SJCRH30 (cell line): Measurements from ENCODE around the gene PDGFRA. TPM values are rescaled to one million over a fixed set of nuclear protein-coding genes. Genes with fewer than 3 reads are reported as not detected.

Source experiments
- DNase-seq, 2 experiments: peaks; one replicate each; pipeline ENCODE4 v3.0.0-alpha.2; 2015 to 2020
- H3K27ac ChIP-seq: fragments of 250-450 bp; sonication (Bioruptor Pico); 2 replicates; pipeline ENCODE4 v1.5.1; 2020; ENCODE audit warnings: mild to moderate bottlenecking, moderate library complexity
- H3K27me3 ChIP-seq: fragments of 250-450 bp; sonication (Bioruptor Pico); 2 replicates; pipeline ENCODE4 v1.5.1; 2020; ENCODE audit warnings: mild to moderate bottlenecking, moderate library complexity
- H3K36me3 ChIP-seq: fragments of 250-450 bp; sonication (Bioruptor Pico); 2 replicates; pipeline ENCODE4 v1.5.1; 2020; ENCODE audit warnings: mild to moderate bottlenecking, moderate library complexity
- H3K4me1 ChIP-seq: fragments of 250-450 bp; sonication (Bioruptor Pico); 2 replicates; pipeline ENCODE4 v1.5.1; 2020; ENCODE audit warnings: mild to moderate bottlenecking, moderate library complexity
- H3K4me3 ChIP-seq: fragments of 250-450 bp; sonication (Bioruptor Pico); 2 replicates; pipeline ENCODE4 v1.5.1; 2020; ENCODE audit warnings: mild to moderate bottlenecking, moderate library complexity
- H3K9me3 ChIP-seq: fragments of 250-450 bp; sonication (Bioruptor Pico); replicated peaks from 2 replicates; pipeline ENCODE4 v1.5.1; 2020; ENCODE audit warnings: mild to moderate bottlenecking, moderate library complexity
- total RNA-seq: library from RNA; depleted of rRNA; stranded (reverse); fragments of >200 nt; shearing (Covaris generic); gene quantifications from 2 replicates; pipeline ENCODE4 v1.2.3, GENCODE V29; 2014

The PDGFRA gene
- total RNA-seq, 1 experiment from 2014 or later: 20.7 TPM

DNA sequence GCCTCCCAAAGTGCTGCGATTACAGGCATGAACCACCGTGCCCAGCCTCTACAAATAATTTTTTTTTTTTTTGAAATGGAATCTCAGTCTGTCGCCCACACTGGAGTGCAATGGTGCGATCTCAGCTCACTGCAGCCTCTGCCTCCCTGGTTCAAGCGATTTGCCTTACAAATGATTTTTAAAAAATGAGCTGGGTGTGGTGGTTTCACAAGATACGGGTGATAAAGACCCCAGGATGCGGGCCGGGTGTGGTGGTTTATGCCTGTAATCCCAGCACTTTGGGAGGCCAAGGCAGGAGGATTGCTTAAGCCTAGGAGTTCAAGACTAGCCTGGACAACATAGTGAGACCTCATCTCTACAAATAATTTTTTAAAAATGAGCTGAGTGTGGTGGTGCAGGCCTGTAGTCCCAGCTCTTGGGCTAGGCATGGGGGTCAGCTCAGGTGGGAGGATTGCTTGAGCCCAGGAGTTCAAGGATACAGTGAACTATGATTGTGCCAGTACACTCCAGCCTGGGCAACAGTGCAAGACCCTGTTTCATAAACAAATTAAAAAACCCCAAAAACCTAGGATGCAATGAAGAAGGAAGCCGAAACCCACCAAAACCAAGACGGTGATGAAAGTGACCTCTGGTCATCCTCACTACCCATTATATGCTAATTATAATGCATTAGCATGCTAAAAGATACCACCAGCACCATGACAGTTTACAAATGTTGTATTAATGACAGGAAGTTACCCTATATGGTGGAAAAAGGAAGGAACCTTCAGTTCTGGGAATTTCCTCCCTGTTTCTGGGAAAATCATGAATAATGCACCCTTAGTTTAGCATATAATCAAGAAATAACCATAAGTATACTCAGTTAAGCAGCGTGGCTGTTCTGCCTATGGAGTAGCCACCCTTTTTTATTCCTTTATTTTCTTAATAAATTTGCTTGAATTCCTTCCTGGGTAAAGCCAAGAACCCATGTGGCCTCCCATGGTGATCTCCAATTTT is 27.7 kb downstream of the PDGFRA start:
- Histone ChIP-seq H3K4me3 (no peak overlapping the region), H3K4me1 (0 out of 2 replicates have a peak, but pooled peaks cover 5% of the 10 kb centered on the region), H3K27ac (no peak overlapping the region), H3K36me3 (no peaks in the 10 kb centered on the region), H3K9me3 (no peaks in the 10 kb centered on the region), H3K27me3 (no peaks in the 10 kb centered on the region)
- DNase-seq: no peak

DNA sequence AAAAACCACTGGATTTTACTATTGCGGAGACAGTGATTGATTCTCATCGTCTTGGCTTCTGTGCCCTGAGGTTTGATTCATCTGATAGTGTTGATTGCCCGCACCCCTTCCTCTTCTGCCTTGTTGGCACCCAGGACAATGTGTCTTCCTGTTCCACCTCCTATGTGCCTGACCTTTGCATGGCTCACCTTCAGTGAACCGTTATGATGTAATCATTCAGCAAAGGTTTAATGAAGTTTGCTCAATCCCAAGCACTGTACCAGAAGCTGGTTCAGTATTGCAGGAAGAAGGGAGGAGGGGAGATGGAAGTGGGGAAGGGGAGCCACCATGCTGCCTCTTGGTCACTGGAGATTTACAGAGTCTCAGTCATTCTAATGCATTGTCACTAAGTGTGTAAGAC is 36.3 kb downstream of the PDGFRA start:
- Histone ChIP-seq H3K9me3 (no peaks in the 10 kb centered on the region), H3K27ac (no peak overlapping the region), H3K27me3 (no peaks in the 10 kb centered on the region), H3K4me3 (no peak overlapping the region), H3K36me3 (no peaks in the 10 kb centered on the region), H3K4me1 (no peaks in the 10 kb centered on the region)
- no peak for DNase-seq

DNA sequence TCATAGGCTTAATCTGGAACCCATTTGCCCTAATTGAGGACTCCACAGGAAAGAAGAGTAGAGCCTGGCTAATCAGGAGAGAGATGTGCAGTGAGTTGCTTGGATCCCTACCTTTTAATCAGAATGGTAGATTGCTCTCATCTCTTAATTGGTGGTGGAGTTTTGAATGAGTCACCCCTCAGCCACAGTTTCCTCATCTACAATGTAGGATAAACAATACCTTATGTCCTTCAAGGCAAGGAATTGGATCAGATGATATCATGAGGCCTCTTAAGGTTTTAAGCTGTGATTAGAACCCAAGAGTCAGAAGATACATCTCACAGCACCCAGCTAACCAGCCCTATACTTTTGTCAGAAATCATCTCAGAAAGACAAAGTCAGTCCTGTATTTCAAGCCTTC is 39.1 kb downstream of the PDGFRA start:
- no peak for DNase-seq

DNA sequence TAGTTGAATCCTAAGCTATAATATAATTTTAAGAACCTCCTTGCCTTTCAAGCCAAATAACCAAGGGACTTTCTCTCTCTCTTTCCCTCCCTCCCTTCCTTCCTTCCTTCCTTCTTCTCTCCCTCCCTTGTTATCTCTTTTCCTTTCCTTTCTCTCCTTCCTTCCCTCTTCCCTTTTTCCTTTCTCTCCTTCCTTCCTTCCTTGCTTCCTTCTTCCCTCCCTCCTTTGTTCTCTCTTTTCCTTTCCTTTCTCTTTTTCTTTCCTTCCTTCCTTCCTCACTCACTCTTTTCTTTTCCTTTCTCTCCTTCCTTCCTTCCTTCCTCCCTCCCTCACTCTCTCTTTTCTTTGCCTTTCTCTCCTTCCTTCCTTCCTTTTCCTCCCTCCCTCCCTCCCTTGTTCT is 42.4 kb downstream of the PDGFRA start:
- no peak for DNase-seq
- Histone ChIP-seq H3K27ac (no peak overlapping the region), H3K4me1 (no peaks in the 10 kb centered on the region), H3K9me3 (no peaks in the 10 kb centered on the region), H3K4me3 (no peak overlapping the region), H3K36me3 (no peaks in the 10 kb centered on the region), H3K27me3 (no peaks in the 10 kb centered on the region)

More for the DNA sequence above, 39.1 kb downstream of the PDGFRA start:
- Histone ChIP-seq H3K9me3 (no peaks in the 10 kb centered on the region), H3K27me3 (no peaks in the 10 kb centered on the region), H3K27ac (no peak overlapping the region), H3K36me3 (no peaks in the 10 kb centered on the region), H3K4me3 (no peak overlapping the region), H3K4me1 (no peaks in the 10 kb centered on the region)

DNA sequence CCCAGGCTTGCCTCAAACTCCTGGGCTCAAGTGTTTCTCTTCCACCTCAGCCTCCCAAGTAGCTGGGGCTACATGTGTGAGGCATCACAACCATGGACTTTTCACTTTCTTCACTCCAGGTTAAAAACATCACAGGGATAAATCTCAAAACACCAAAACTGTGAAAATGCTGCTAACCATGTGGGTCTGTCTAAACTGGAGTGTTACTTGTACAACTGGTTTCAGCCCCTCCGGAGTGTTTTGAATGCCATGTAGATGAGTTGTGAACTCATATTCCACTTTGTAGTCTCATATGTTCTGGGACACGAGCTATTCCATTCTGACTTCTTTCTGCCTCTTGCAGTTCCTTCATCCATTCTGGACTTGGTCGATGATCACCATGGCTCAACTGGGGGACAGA is 43.0 kb downstream of the PDGFRA start:
- Histone ChIP-seq H3K36me3 (no peaks in the 10 kb centered on the region), H3K27ac (no peak overlapping the region), H3K9me3 (no peaks in the 10 kb centered on the region), H3K4me3 (no peak overlapping the region), H3K4me1 (no peaks in the 10 kb centered on the region), H3K27me3 (no peaks in the 10 kb centered on the region)
- no peak for DNase-seq

DNA sequence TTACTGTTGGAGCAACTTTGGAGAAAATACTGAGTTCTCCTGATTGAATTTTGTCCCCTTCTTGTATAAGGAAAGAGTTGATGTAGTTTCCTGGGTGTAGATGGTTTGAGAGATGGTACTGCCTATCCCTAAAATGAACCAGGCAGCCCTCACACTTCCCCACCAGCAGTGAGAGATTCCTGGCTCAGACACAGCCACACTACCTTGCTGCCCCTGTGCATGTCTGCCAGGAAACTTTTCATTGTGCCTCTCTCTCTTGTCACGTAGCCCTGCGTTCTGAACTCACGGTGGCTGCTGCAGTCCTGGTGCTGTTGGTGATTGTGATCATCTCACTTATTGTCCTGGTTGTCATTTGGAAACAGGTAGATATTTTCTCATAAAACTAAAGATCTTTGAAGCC is 45.2 kb downstream of the PDGFRA start:
- Histone ChIP-seq H3K27me3 (no peaks in the 10 kb centered on the region), H3K4me3 (no peak overlapping the region), H3K27ac (no peak overlapping the region), H3K9me3 (no peaks in the 10 kb centered on the region), H3K4me1 (no peaks in the 10 kb centered on the region), H3K36me3 (no peaks in the 10 kb centered on the region)
- no peak for DNase-seq

DNA sequence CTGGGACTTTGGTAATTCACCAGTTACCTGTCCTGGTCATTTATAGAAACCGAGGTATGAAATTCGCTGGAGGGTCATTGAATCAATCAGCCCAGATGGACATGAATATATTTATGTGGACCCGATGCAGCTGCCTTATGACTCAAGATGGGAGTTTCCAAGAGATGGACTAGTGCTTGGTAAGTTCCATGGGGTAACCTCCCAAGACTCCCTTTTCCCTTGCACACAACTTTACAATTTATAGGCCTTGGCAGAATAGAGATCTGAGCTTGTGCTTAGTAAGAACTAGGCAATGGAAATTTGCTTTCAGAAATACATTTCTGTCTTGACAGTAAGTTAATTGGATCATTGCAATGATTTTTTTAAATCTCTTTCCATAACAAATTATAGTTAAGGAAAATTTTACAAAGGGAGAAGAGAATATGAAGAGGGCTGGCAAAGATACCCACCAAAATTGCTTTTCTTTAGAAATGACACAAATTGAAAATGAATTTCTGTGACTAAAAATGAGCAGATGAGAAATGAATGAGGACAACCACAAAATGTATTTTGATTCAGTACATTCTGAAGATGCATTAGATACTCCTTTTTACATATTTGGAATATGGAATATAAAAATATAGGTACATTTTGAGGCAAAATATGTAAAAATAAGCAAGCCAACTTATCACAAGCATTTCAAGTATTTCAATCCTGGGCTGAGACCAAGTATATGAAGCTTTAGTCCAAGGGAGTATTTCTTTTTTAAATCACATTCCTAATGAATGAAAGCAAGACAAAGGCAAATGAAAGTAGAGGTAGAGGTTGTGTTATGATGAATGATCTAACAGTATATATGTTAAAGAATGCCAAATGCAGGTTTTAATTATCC is 45.9 kb downstream of the PDGFRA start:
- no peak for DNase-seq

DNA sequence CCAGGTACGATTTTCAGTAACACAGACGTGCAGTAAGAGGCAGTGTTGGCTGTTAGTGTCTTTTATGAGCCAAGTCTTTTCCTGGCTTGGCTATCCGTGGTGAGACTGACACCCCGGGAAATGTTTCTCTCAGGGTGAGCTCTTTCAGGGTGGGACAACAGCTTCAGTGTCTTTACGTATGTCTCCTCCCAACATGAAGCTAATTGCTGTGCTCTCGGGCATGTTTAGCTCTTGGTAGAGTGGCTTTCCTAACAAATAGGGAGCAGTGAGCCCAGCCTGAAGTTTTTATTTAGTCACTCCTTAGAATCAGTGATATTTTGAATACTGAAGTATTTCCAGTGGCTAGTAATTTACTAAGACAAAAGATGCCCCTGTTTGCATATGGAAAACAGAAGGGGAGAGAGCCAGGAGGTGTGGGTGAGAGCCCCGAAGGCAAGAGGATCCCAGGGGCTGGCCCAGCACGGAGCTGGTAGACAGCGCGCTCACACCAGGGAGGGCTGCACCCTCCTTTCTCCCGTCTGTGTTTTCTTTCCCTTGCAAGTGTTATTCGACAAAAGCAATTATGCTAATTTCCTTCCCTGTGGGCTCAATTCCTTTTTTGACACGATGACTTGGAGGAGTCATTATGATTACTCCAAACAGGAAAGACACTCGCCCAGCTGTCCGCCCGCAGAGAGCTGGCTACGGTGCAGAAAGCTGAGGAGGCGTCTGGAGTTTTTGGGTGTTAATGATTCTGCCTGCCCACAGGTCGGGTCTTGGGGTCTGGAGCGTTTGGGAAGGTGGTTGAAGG is 47.7 kb downstream of the PDGFRA start:
- no peak overlapping the region for H3K27ac ChIP-seq
- DNase-seq: no peak
- H3K4me3 ChIP-seq: no peak overlapping the region
- H3K36me3 ChIP-seq: no peaks in the 10 kb centered on the region
- no peaks in the 10 kb centered on the region for H3K27me3 ChIP-seq
- H3K4me1 ChIP-seq: no peaks in the 10 kb centered on the region
- no peaks in the 10 kb centered on the region for H3K9me3 ChIP-seq

More for the DNA sequence above, 45.9 kb downstream of the PDGFRA start:
- no peaks in the 10 kb centered on the region for H3K9me3 ChIP-seq
- H3K27me3 ChIP-seq: no peaks in the 10 kb centered on the region
- H3K36me3 ChIP-seq: no peaks in the 10 kb centered on the region
- H3K4me3 ChIP-seq: no peak overlapping the region
- H3K4me1 ChIP-seq: no peaks in the 10 kb centered on the region
- no peak overlapping the region for H3K27ac ChIP-seq

DNA sequence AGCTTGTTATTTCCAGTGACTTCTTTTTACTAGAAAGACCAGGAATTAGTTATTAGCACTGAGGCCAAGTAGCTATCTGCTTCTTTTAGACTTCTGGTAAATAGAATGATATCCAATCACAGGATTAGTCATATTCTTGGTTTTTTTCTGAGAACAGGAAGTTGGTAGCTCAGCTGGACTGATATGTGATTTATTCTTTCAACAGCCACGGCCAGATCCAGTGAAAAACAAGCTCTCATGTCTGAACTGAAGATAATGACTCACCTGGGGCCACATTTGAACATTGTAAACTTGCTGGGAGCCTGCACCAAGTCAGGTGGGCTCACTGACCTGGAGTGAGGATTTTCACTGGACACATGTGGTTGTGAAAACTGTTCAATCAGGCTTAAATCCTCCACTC is 48.6 kb downstream of the PDGFRA start:
- H3K36me3 ChIP-seq: no peaks in the 10 kb centered on the region
- no peak overlapping the region for H3K27ac ChIP-seq
- H3K4me3 ChIP-seq: no peak overlapping the region
- no peaks in the 10 kb centered on the region for H3K4me1 ChIP-seq
- H3K9me3 ChIP-seq: no peaks in the 10 kb centered on the region; the same call in 1 of the 2 replicates
- DNase-seq: no peak
- H3K27me3 ChIP-seq: no peaks in the 10 kb centered on the region

DNA sequence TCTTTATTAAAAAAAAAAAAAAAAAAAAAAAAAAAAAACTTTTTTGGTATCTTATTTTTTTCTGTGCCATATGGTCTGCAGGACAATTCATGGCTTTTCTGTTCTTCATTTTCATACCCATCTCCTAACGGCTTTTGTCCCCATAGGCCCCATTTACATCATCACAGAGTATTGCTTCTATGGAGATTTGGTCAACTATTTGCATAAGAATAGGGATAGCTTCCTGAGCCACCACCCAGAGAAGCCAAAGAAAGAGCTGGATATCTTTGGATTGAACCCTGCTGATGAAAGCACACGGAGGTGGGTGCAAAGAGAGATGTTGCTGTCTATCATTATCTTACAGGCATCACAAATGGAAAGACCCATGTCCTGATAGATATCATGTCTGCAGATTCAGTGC is 49.1 kb downstream of the PDGFRA start:
- H3K4me3 ChIP-seq: no peak overlapping the region
- no peak overlapping the region for H3K27ac ChIP-seq
- H3K36me3 ChIP-seq: no peaks in the 10 kb centered on the region
- DNase-seq: no peak
- no peaks in the 10 kb centered on the region for H3K4me1 ChIP-seq
- no peaks in the 10 kb centered on the region for H3K27me3 ChIP-seq
- no peaks in the 10 kb centered on the region; the same call in 1 of the 2 replicates for H3K9me3 ChIP-seq

DNA sequence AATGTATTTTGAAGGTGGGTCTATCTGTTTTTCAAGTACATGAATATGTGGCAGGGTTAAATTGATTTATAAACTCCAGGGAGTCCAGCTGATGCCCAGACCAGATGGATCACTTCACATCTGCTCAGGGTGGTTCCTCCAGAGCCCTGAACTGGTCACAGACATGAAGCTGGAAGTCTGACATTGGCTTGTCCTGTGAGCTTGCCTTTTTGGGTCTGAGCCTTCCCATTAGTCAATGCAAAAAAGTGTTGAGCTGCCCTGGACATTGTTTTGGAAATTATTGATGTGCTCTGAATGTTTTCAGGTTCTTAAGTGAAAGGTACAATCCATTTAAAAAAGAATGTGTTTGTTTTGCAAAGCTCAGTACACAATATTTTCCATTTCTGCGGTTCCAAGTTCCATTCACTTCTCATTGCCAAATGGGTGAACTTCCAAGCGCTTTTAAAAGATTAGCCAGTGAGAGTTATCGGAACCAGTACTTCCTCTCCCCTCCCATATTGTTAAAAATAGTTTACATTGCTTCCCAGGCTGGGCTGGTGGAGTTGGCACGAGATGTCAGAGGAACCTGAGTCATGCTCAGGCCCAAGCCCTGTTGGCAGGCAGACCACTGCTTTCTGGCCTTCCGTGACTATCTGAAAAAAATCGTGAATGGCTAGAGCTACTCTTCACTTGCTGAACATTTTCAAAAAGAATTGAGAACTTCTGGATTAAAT is 52.1 kb downstream of the PDGFRA start:
- no peak overlapping the region for H3K4me3 ChIP-seq
- no peaks in the 10 kb centered on the region for H3K27me3 ChIP-seq
- DNase-seq: no peak
- H3K4me1 ChIP-seq: no peaks in the 10 kb centered on the region
- H3K9me3 ChIP-seq: no peaks in the 10 kb centered on the region; the same call in 1 of the 2 replicates
- H3K27ac ChIP-seq: no peak overlapping the region
- H3K36me3 ChIP-seq: no peaks in the 10 kb centered on the region

DNA sequence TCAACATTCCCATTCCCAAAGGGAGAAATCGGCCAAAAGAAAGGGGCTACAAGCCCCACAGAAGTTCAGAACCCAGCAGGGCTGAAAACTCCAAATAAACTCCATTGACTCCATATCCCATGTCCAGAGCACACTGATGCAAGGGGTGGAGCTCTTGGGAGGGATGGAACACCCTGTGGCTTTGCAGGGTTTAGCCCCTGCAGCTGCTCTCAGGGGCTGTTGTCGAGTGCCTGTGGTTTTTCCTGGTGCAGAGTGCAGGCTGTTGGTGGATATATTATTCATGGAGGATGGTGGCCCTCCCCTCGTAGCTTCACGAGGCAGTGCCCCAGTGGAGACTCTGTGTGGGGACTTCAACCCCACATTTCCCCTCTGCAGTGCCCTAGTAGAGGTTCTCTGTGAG is 53.7 kb downstream of the PDGFRA start:
- Histone ChIP-seq H3K4me3 (no peak overlapping the region), H3K4me1 (no peaks in the 10 kb centered on the region), H3K27me3 (no peaks in the 10 kb centered on the region), H3K36me3 (no peaks in the 10 kb centered on the region), H3K27ac (no peak overlapping the region), H3K9me3 (no peaks in the 10 kb centered on the region; the same call in 1 of the 2 replicates)
- DNase-seq: peak; percentile 54 to 61

DNA sequence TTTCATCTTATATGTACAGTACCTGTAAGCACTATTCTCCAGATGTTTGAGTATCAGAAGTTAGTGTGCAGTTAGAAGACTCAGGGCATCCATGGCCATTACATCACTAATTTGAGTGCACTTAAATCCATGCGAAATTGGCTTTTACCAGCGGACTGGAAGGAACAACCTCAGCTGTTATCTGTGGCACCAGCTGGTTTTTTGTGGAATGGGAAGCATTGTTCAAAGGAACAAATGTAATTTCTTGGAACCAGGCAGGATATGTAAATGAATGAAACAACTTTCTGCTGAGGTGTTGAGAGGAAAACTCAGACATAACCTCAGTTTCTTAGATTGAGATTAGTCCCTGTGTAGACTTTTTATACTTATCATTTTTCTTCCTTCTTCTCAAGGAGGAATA is 60.2 kb downstream of the PDGFRA start:
- no peaks in the 10 kb centered on the region for H3K36me3 ChIP-seq
- no peak overlapping the region for H3K27ac ChIP-seq
- no peaks in the 10 kb centered on the region for H3K9me3 ChIP-seq
- H3K27me3 ChIP-seq: no peaks in the 10 kb centered on the region
- H3K4me1 ChIP-seq: no peaks in the 10 kb centered on the region
- DNase-seq: peak in 1 of 2 experiments; percentile 18
- H3K4me3 ChIP-seq: no peak overlapping the region

DNA sequence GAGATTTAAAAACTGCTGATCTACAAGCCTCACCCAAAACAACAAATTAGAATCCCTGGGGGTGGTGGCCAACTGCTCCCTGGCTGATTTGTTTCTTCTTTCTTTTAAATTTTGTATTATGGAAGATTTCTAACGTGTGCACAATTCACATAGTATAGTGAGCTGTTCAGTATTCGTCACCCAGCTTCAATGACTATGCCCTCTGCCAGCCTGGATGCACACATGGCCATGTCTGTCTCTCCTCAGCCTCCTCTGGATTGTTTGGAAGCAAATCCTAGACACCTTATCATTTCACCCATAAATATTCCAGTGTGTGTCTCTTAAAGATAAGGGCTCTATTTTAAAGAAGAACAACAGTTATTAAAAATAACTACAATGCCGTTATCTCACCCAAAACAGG is 61.9 kb downstream of the PDGFRA start:
- H3K36me3 ChIP-seq: no peaks in the 10 kb centered on the region
- H3K27ac ChIP-seq: no peak overlapping the region
- no peak overlapping the region for H3K4me3 ChIP-seq
- H3K4me1 ChIP-seq: no peaks in the 10 kb centered on the region
- no peak for DNase-seq
- H3K9me3 ChIP-seq: no peaks in the 10 kb centered on the region
- no peaks in the 10 kb centered on the region for H3K27me3 ChIP-seq
